22Rv1 (cell line): ENCODE data around the gene PPARG.

Experiments
- CTCF ChIP-seq: fragments of 450-650 bp; IDR thresholded peaks from 2 replicates; pipeline ENCODE4 v1.5.1; 2017; ENCODE audit warnings: mild to moderate bottlenecking
- ZFX ChIP-seq: fragments of 450-650 bp; IDR thresholded peaks from 2 replicates; pipeline ENCODE4 v1.6.1; 2017; ENCODE audit warnings: antibody characterized with exemption, borderline replicate concordance

GRCh38 chr3:12275974-12276650 lies 12.8 kb upstream of the PPARG start:
- no peak for TF ChIP-seq CTCF
- TF ChIP-seq ZFX: no peak
